Astrocyte of the cerebellum (primary cell): ENCODE data around the gene SP140.
"Not testable (repeated sequence)": the region's sequence is repeated elsewhere in the genome, so short reads cannot be mapped to it uniquely, and the experiment has no call there.

Source experiments
- DNase-seq: peaks from one replicate; pipeline ENCODE4 v3.0.0-alpha.2; 2011; ENCODE audit warnings: low read depth
- H3K4me3 ChIP-seq: 2 replicates; pipeline ENCODE4 v1.5.1; 2011; ENCODE audit warnings: mild to moderate bottlenecking, low read depth, low read length, moderate library complexity
- CTCF ChIP-seq: IDR thresholded peaks from 2 replicates; pipeline ENCODE4 v1.5.1; 2012; ENCODE audit warnings: low read length, low read depth, moderate library complexity, mild to moderate bottlenecking; ENCODE audit errors: missing control alignments
- in situ Hi-C: cut with HindIII; loops from 2 replicates; pipeline ENCODE4 v1.10.0; 2017; ENCODE audit warnings: low sequenced_read_pairs

The SP140 gene

GRCh38 chr2:230256733-230257332 is 31.3 kb downstream of the SP140 start:
- TF ChIP-seq CTCF = no peak
- in situ Hi-C loops = no loop called here
- no peak overlapping the region for H3K4me3 ChIP-seq
- DNase-seq = no peak

GRCh38 chr2:230258483-230258882 is 32.9 kb downstream of the SP140 start:
- in situ Hi-C loops = no loop called here

GRCh38 chr2:230262246-230262645 is 36.7 kb downstream of the SP140 start:
- in situ Hi-C loops = no loop called here
- DNase-seq = no peak

More at GRCh38 chr2:230258483-230258882, 32.9 kb downstream of the SP140 start:
- no peak for DNase-seq
- no peak overlapping the region for H3K4me3 ChIP-seq
- no peak for TF ChIP-seq CTCF

GRCh38 chr2:230264945-230265344 is 39.4 kb downstream of the SP140 start:
- DNase-seq, in situ Hi-C loops, H3K4me3 ChIP-seq: not testable (repeated sequence)

More at GRCh38 chr2:230262246-230262645, 36.7 kb downstream of the SP140 start:
- H3K4me3 ChIP-seq = no peak overlapping the region
- TF ChIP-seq CTCF = no peak

GRCh38 chr2:230266638-230267037 is 41.1 kb downstream of the SP140 start:
- DNase-seq = no peak
- in situ Hi-C loops = no loop called here
- no peak overlapping the region for H3K4me3 ChIP-seq
- TF ChIP-seq CTCF = no peak

- no peak for TF ChIP-seq CTCF
- no peak for DNase-seq
- in situ Hi-C loops = no loop called here
These were observed 41.5 kb downstream of the SP140 start for GRCh38 chr2:230267059-230267458.

GRCh38 chr2:230267556-230267955 is 42.0 kb downstream of the SP140 start:
- DNase-seq = no peak
- in situ Hi-C loops = no loop called here
- no peak overlapping the region for H3K4me3 ChIP-seq
- TF ChIP-seq CTCF = no peak

More at GRCh38 chr2:230267059-230267458, 41.5 kb downstream of the SP140 start:
- H3K4me3 ChIP-seq = no peak overlapping the region
